Mesenchymal stem cell (in vitro differentiated cells and primary cell): ENCODE data around the gene LARGE1.
A peak's percentile ranks its signal among the peaks of the same experiment; 100 is the strongest.

Source experiments
- DNase-seq: peaks from one replicate; pipeline ENCODE4 v3.0.0-alpha.2; 2013
- H2AFZ ChIP-seq: one replicate; pipeline ENCODE4 v1.6.1; 2013; ENCODE audit warnings: low read depth, mild to moderate bottlenecking, control low read depth, inconsistent platforms, low read length, moderate library complexity
- H2AK5ac ChIP-seq: 2 replicates; pipeline ENCODE4 v1.6.1; 2013; ENCODE audit warnings: low read length, moderate library complexity, mild to moderate bottlenecking, inconsistent platforms; ENCODE audit not compliant: severe bottlenecking
- H2BK120ac ChIP-seq: one replicate; pipeline ENCODE4 v1.6.1; 2013; ENCODE audit warnings: low read depth, mild to moderate bottlenecking, inconsistent platforms, low read length, moderate library complexity
- H2BK12ac ChIP-seq, 2 experiments: one replicate each; pipeline ENCODE4 v1.6.1; 2013; ENCODE audit warnings: inconsistent platforms in 2 of 2, low read length in 2 of 2, mild to moderate bottlenecking in 2 of 2, moderate library complexity in 2 of 2, control low read depth in 1 of 2
- H2BK15ac ChIP-seq: one replicate; pipeline ENCODE4 v1.6.1; 2013; ENCODE audit warnings: mild to moderate bottlenecking, low read depth, inconsistent platforms; ENCODE audit not compliant: poor library complexity, severe bottlenecking
- H2BK5ac ChIP-seq: 2 replicates; pipeline ENCODE4 v1.6.1; 2013; ENCODE audit warnings: low read depth, mild to moderate bottlenecking, low read length, control low read depth, inconsistent platforms; ENCODE audit not compliant: poor library complexity, severe bottlenecking
- H3K14ac ChIP-seq, 2 experiments: one replicate each; pipeline ENCODE4 v1.6.1; 2013; ENCODE audit warnings: inconsistent platforms in 2 of 2, low read length in 2 of 2, control low read depth in 1 of 2, mild to moderate bottlenecking in 1 of 2, moderate library complexity in 1 of 2
- H3K18ac ChIP-seq, 2 experiments: one replicate each; pipeline ENCODE4 v1.6.1; 2013; ENCODE audit warnings: inconsistent platforms in 2 of 2, low read length in 2 of 2, control low read depth in 1 of 2, low read depth in 1 of 2, mild to moderate bottlenecking in 1 of 2
- H3K23ac ChIP-seq, 2 experiments: one replicate each; pipeline ENCODE4 v1.6.1; 2013; ENCODE audit warnings: inconsistent platforms in 2 of 2, low read length in 2 of 2, mild to moderate bottlenecking in 2 of 2, moderate library complexity in 2 of 2, control low read depth in 1 of 2
- H3K27ac ChIP-seq: 2 replicates; pipeline ENCODE4 v1.5.1; 2013; ENCODE audit warnings: mild to moderate bottlenecking, moderate library complexity, low read length, control low read depth, inconsistent platforms; ENCODE audit not compliant: poor library complexity, severe bottlenecking
- H3K27me3 ChIP-seq, 2 experiments: 2 replicates each; pipeline versions ENCODE4 v1.6.1 to v1.7.0; 2013; ENCODE audit warnings: low read length in 2 of 2, mild to moderate bottlenecking in 2 of 2, moderate library complexity in 2 of 2, control low read depth in 1 of 2, inconsistent platforms in 1 of 2; ENCODE audit not compliant: control insufficient read depth in 1 of 2, insufficient read depth in 1 of 2
- H3K36me3 ChIP-seq, 2 experiments: 2 replicates each; pipeline versions ENCODE4 v1.6.1 to v1.7.0; 2013; ENCODE audit warnings: low read length in 2 of 2, control low read depth in 1 of 2, inconsistent platforms in 1 of 2, low read depth in 1 of 2, mild to moderate bottlenecking in 1 of 2; ENCODE audit not compliant: insufficient read depth in 2 of 2, control insufficient read depth in 1 of 2
- H3K4ac ChIP-seq, 2 experiments: one replicate each; pipeline ENCODE4 v1.6.1; 2013; ENCODE audit warnings: inconsistent platforms in 2 of 2, low read length in 2 of 2, mild to moderate bottlenecking in 2 of 2, moderate library complexity in 2 of 2, control low read depth in 1 of 2, low read depth in 1 of 2
- H3K4me1 ChIP-seq: 2 replicates; pipeline ENCODE4 v1.6.1; 2013; ENCODE audit warnings: low read depth, low read length, control low read depth; ENCODE audit not compliant: control insufficient read depth, insufficient read depth
- H3K4me2 ChIP-seq: 2 replicates; pipeline ENCODE4 v1.6.1; 2013; ENCODE audit warnings: low read length, mild to moderate bottlenecking, inconsistent platforms; ENCODE audit not compliant: poor library complexity, severe bottlenecking
- H3K4me3 ChIP-seq, 2 experiments: 2 replicates each; pipeline versions ENCODE4 v1.5.1 to v1.7.0; 2013; ENCODE audit warnings: low read length in 2 of 2, mild to moderate bottlenecking in 2 of 2, control low read depth in 1 of 2, low read depth in 1 of 2; ENCODE audit not compliant: insufficient read depth in 1 of 2
- H3K79me1 ChIP-seq: replicated peaks from 2 replicates; pipeline ENCODE4 v1.6.1; 2013; ENCODE audit warnings: mild to moderate bottlenecking, control low read depth, low read length, inconsistent platforms; ENCODE audit not compliant: poor library complexity, severe bottlenecking
- H3K9ac ChIP-seq: 2 replicates; pipeline ENCODE4 v1.7.0; 2013; ENCODE audit warnings: mild to moderate bottlenecking, low read length, moderate library complexity
- H3K9me3 ChIP-seq: 2 replicates; pipeline ENCODE4 v1.7.0; 2013; ENCODE audit warnings: mild to moderate bottlenecking, low read length; ENCODE audit not compliant: control insufficient read depth
- H4K8ac ChIP-seq: one replicate; pipeline ENCODE4 v1.6.1; 2013; ENCODE audit warnings: inconsistent platforms, mild to moderate bottlenecking, low read length, moderate library complexity
- H4K91ac ChIP-seq: one replicate; pipeline ENCODE4 v1.6.1; 2013; ENCODE audit warnings: mild to moderate bottlenecking, low read length, inconsistent platforms
- WGBS: methylation state at CpG from one replicate; pipeline ENCODE4 v1.1.7; 2013; ENCODE audit warnings: mixed read lengths; 5-methylcytosine and 5-hydroxymethylcytosine counted together

Gene LARGE1

DNA sequence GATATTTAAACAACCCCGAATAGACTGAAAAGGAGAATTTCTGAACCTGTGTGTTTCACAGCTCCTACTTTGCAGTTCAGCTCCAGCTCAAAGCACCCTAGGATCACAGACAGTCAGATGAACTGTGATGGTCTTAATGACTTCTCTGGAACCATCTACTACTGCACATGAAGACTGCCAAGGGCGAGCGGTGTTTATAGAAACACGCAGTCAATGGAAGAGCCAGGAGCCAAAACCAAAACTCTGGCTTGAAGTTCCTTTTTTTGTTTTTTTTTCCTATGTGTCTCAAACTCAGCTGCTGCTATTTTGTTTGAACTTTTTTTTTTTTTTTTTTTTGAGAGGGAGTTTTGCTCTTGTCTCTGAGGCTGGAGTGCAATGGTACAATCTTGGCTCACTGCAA, 479.5 kb downstream of the LARGE1 start:
- Histone ChIP-seq H2AFZ (no peak overlapping the region), H2BK12ac (no peak overlapping the region), H3K4me1 (peaks cover 14% of the 10 kb centered on the region), H2BK15ac (no peak overlapping the region), H3K23ac (no peak overlapping the region), H4K91ac (no peak overlapping the region), H2BK120ac (no peak overlapping the region), H3K4me3 (no peak overlapping the region), H4K8ac (no peak overlapping the region), H3K9me3 (no peaks in the 10 kb centered on the region), H3K27ac (no peak overlapping the region), H3K27me3 (peaks cover 0 to 2% of the 10 kb centered on the region in 2 experiments), H2BK5ac (no peak overlapping the region), H3K36me3 (no peaks in the 10 kb centered on the region), H2AK5ac (no peak overlapping the region), H3K4ac (no peak overlapping the region), H3K4me2 (no peak overlapping the region), H3K14ac (no peak overlapping the region), H3K9ac (no peak overlapping the region), H3K79me1 (no peaks in the 10 kb centered on the region), H3K18ac (no peak overlapping the region)
- 94% methylated on average over 4 of the region's 4 CpGs for WGBS
- no peak for DNase-seq

DNA sequence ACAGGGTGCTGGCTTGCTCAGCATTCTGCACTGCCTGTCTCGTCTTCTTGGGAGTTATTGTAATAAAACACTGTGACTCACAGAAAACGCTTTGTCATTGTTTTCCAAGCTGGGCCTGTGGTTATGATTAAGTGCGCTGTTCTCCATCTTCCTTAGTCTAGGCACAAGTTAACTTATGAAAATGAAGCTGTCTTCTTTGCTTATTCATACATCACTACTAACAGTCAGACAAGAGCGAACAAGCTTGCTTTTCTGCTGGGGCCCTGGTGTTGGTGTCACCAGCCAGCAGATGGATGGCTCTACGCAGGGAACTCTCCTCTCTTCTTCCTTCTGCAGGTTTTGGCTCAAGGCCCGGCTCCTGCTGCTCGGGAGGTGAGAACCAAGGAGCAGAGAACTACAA, 482.0 kb downstream of the LARGE1 start:
- H3K4me1 ChIP-seq: peaks cover 12% of the 10 kb centered on the region
- H3K9me3 ChIP-seq: no peaks in the 10 kb centered on the region
- H3K23ac ChIP-seq: no peak overlapping the region
- WGBS: 52% methylated on average over 7 of the region's 7 CpGs
- H3K9ac ChIP-seq: peak overlapping the region; percentile 2
- peak; percentile 45 for DNase-seq
- H3K4me2 ChIP-seq: no peak overlapping the region
- H2BK12ac ChIP-seq: no peak overlapping the region
- no peak overlapping the region for H2BK5ac ChIP-seq
- no peak overlapping the region for H3K4me3 ChIP-seq
- H3K79me1 ChIP-seq: no peaks in the 10 kb centered on the region
- H2AK5ac ChIP-seq: no peak overlapping the region
- no peak overlapping the region for H3K14ac ChIP-seq
- no peak overlapping the region for H3K4ac ChIP-seq
- H3K36me3 ChIP-seq: no peaks in the 10 kb centered on the region
- no peak overlapping the region for H2BK120ac ChIP-seq
- H3K27me3 ChIP-seq: peaks cover 0 to 4% of the 10 kb centered on the region in 2 experiments
- H4K8ac ChIP-seq: no peak overlapping the region
- no peak overlapping the region for H4K91ac ChIP-seq
- H2AFZ ChIP-seq: no peak overlapping the region
- H3K27ac ChIP-seq: peak overlapping the region; percentile 75
- no peak overlapping the region for H3K18ac ChIP-seq
- no peak overlapping the region for H2BK15ac ChIP-seq

DNA sequence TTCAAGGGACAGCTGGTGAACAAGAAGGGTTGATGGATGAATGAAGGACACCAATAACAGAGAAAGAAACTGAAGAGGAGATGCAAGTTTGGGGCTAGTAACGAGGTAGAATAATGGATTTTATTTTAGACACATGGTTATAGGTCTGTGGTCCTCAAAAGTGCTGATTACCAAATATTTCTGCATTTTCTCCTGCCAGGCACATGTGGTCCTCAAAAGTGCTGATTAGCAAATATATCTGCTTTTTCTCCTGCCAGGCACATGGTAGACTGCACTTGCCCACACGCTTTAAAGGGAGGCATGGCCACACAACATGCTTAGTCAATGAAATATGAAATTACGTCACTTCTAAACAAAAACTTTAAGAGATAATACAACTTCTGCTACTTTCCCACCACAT, 489.0 kb downstream of the LARGE1 start:
- no peak overlapping the region for H2BK120ac ChIP-seq
- H3K23ac ChIP-seq: no peak overlapping the region
- DNase-seq: no peak
- H3K9me3 ChIP-seq: no peaks in the 10 kb centered on the region
- no peak overlapping the region for H2AK5ac ChIP-seq
- H2BK15ac ChIP-seq: no peak overlapping the region
- no peak overlapping the region for H3K4me2 ChIP-seq
- no peak overlapping the region for H3K18ac ChIP-seq
- H2BK12ac ChIP-seq: no peak overlapping the region
- H3K4me3 ChIP-seq: no peak overlapping the region
- H4K91ac ChIP-seq: no peak overlapping the region
- 92% methylated on average over 3 of the region's 3 CpGs for WGBS
- H3K9ac ChIP-seq: no peak overlapping the region
- no peak overlapping the region for H2AFZ ChIP-seq
- H2BK5ac ChIP-seq: no peak overlapping the region
- H3K4me1 ChIP-seq: no peaks in the 10 kb centered on the region
- H4K8ac ChIP-seq: no peak overlapping the region
- H3K27ac ChIP-seq: no peak overlapping the region
- H3K79me1 ChIP-seq: no peaks in the 10 kb centered on the region
- H3K14ac ChIP-seq: no peak overlapping the region
- H3K4ac ChIP-seq: no peak overlapping the region
- peaks cover 0 to 31% of the 10 kb centered on the region in 2 experiments for H3K36me3 ChIP-seq
- H3K27me3 ChIP-seq: peaks cover 0 to 4% of the 10 kb centered on the region in 2 experiments

DNA sequence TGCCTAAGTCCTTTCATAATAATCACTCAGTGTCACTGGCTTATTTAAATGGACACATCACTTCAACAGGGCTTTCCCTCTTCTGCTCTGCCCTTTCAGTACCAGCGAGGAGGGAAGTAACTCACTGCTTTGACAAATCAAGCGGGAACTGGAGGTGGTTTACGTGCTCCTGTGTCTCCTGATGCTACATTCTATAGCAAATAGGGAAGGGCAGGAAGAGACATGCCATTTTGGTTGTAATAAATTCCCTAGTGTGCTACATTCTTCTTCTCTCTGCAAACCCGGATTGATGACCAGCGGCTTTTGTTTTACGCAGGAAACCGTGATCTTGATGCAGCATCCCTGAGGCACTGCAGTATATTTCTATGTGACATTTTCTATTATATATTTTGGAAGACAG, 491.0 kb downstream of the LARGE1 start:
- 94% methylated on average over 4 of the region's 7 CpGs for WGBS
- Histone ChIP-seq H2BK12ac (no peak overlapping the region), H2AK5ac (no peak overlapping the region), H4K91ac (no peak overlapping the region), H2AFZ (no peak overlapping the region), H3K36me3 (peaks cover 0 to 32% of the 10 kb centered on the region in 2 experiments), H3K9me3 (no peaks in the 10 kb centered on the region), H3K27me3 (no peaks in the 10 kb centered on the region), H2BK5ac (no peak overlapping the region), H3K23ac (no peak overlapping the region), H3K4me1 (no peaks in the 10 kb centered on the region), H2BK15ac (no peak overlapping the region), H3K79me1 (no peaks in the 10 kb centered on the region), H2BK120ac (no peak overlapping the region), H3K18ac (no peak overlapping the region), H3K4ac (no peak overlapping the region), H3K9ac (no peak overlapping the region), H4K8ac (no peak overlapping the region), H3K27ac (no peak overlapping the region), H3K4me3 (no peak overlapping the region), H3K14ac (no peak overlapping the region), H3K4me2 (no peak overlapping the region)
- no peak for DNase-seq
